ENCODE data around the gene MLLT6.

- TF ChIP-seq, protein P1, sequence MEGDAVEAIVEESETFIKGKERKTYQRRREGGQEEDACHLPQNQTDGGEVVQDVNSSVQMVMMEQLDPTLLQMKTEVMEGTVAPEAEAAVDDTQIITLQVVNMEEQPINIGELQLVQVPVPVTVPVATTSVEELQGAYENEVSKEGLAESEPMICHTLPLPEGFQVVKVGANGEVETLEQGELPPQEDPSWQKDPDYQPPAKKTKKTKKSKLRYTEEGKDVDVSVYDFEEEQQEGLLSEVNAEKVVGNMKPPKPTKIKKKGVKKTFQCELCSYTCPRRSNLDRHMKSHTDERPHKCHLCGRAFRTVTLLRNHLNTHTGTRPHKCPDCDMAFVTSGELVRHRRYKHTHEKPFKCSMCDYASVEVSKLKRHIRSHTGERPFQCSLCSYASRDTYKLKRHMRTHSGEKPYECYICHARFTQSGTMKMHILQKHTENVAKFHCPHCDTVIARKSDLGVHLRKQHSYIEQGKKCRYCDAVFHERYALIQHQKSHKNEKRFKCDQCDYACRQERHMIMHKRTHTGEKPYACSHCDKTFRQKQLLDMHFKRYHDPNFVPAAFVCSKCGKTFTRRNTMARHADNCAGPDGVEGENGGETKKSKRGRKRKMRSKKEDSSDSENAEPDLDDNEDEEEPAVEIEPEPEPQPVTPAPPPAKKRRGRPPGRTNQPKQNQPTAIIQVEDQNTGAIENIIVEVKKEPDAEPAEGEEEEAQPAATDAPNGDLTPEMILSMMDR (IDR thresholded peaks at IDR 0.05) = no peak
- no peak for TF ChIP-seq POLR2A (IDR thresholded peaks at IDR 0.05)
Measured at GRCh38 chr17:38733282-38733981, 28.4 kb downstream of the MLLT6 start.

Measured in lower leg skin (tissue), 3 donors.